H9 (cell line): ENCODE data around the gene USP36. TPM values are rescaled to one million over a fixed set of nuclear protein-coding genes. Genes with fewer than 3 reads are reported as not detected.

Source experiments
- DNase-seq: peaks from one replicate; pipeline ENCODE4 v3.0.0-alpha.2; 2017
- H2AFZ ChIP-seq: one replicate; pipeline ENCODE4 v1.6.1; 2013; ENCODE audit warnings: mild to moderate bottlenecking, low read length, control low read depth, moderate library complexity
- H2AK5ac ChIP-seq: 2 replicates; pipeline ENCODE4 v1.6.1; 2013; ENCODE audit warnings: low read length, control low read depth, mixed read lengths; ENCODE audit not compliant: insufficient read length
- H2BK120ac ChIP-seq: one replicate; pipeline ENCODE4 v1.6.1; 2013; ENCODE audit warnings: low read depth, mild to moderate bottlenecking, low read length, control low read depth, inconsistent platforms; ENCODE audit not compliant: poor library complexity, severe bottlenecking
- H2BK12ac ChIP-seq: 2 replicates; pipeline ENCODE4 v1.6.1; 2013; ENCODE audit warnings: low read length, control low read depth, mixed read lengths, low read depth; ENCODE audit not compliant: insufficient read length
- H2BK15ac ChIP-seq: 2 replicates; pipeline ENCODE4 v1.6.1; 2013; ENCODE audit warnings: low read depth, low read length, control low read depth
- H2BK20ac ChIP-seq: one replicate; pipeline ENCODE4 v1.6.1; 2013; ENCODE audit warnings: low read depth, mild to moderate bottlenecking, low read length, control low read depth, inconsistent platforms; ENCODE audit not compliant: poor library complexity, severe bottlenecking
- H2BK5ac ChIP-seq: 2 replicates; pipeline ENCODE4 v1.6.1; 2013; ENCODE audit warnings: low read length, control low read depth, mixed read lengths; ENCODE audit not compliant: insufficient read length
- H3K14ac ChIP-seq: 2 replicates; pipeline ENCODE4 v1.6.1; 2013; ENCODE audit warnings: low read length, control low read depth; ENCODE audit not compliant: insufficient read depth
- H3K18ac ChIP-seq: 2 replicates; pipeline ENCODE4 v1.6.1; 2013; ENCODE audit warnings: low read depth, mild to moderate bottlenecking, mixed read lengths, low read length, control low read depth; ENCODE audit not compliant: insufficient read length
- H3K23ac ChIP-seq: 2 replicates; pipeline ENCODE4 v1.6.1; 2013; ENCODE audit warnings: low read length, control low read depth, mixed read lengths, low read depth; ENCODE audit not compliant: insufficient read length
- H3K23me2 ChIP-seq: 2 replicates; pipeline ENCODE4 v1.6.1; 2013; ENCODE audit warnings: low read depth, mild to moderate bottlenecking, mixed read lengths, low read length, control low read depth; ENCODE audit not compliant: insufficient read length, poor library complexity, severe bottlenecking
- H3K27ac ChIP-seq: 2 replicates; pipeline ENCODE4 v1.5.1; 2013; ENCODE audit warnings: low read length, control low read depth, mixed read lengths, low read depth; ENCODE audit not compliant: insufficient read length
- H3K27me3 ChIP-seq: 2 replicates; pipeline ENCODE4 v1.6.1; 2013; ENCODE audit warnings: low read length, control low read depth, inconsistent platforms; ENCODE audit not compliant: insufficient read depth
- H3K4ac ChIP-seq: 2 replicates; pipeline ENCODE4 v1.6.1; 2013; ENCODE audit warnings: low read depth, mild to moderate bottlenecking, control low read depth, inconsistent platforms, low read length, moderate library complexity
- H3K4me1 ChIP-seq: 2 replicates; pipeline ENCODE4 v1.6.1; 2013; ENCODE audit warnings: low read length, control low read depth, inconsistent platforms; ENCODE audit not compliant: insufficient read depth
- H3K4me2 ChIP-seq: 2 replicates; pipeline ENCODE4 v1.6.1; 2013; ENCODE audit warnings: low read length, control low read depth, mixed read lengths; ENCODE audit not compliant: insufficient read length, insufficient read depth
- H3K56ac ChIP-seq: 2 replicates; pipeline ENCODE4 v1.6.1; 2013; ENCODE audit warnings: low read depth, mild to moderate bottlenecking, mixed read lengths, low read length, control low read depth; ENCODE audit not compliant: insufficient read length
- H3K79me1 ChIP-seq: 2 replicates; pipeline ENCODE4 v1.6.1; 2013; ENCODE audit warnings: low read depth, mild to moderate bottlenecking, moderate library complexity, low read length, control low read depth, inconsistent platforms; ENCODE audit not compliant: insufficient read depth, poor library complexity, severe bottlenecking
- H3K79me2 ChIP-seq: 2 replicates; pipeline ENCODE4 v1.6.1; 2013; ENCODE audit warnings: low read length, control low read depth, inconsistent platforms; ENCODE audit not compliant: insufficient read depth
- H3K9ac ChIP-seq: 2 replicates; pipeline ENCODE4 v1.6.1; 2013; ENCODE audit warnings: low read length, control low read depth, mixed read lengths; ENCODE audit not compliant: insufficient read length; ENCODE audit errors: extremely low read depth
- H3K9me3 ChIP-seq: one replicate; pipeline ENCODE4 v1.6.1; 2013; ENCODE audit warnings: low read depth, low read length, inconsistent platforms; ENCODE audit not compliant: control insufficient read depth
- H3T11ph ChIP-seq: one replicate; pipeline ENCODE4 v1.6.1; 2013; ENCODE audit warnings: mild to moderate bottlenecking, low read length, control low read depth, inconsistent platforms
- H4K20me1 ChIP-seq: one replicate; pipeline ENCODE4 v1.6.1; 2013; ENCODE audit not compliant: control insufficient read depth, insufficient read length, insufficient read depth
- H4K5ac ChIP-seq: 2 replicates; pipeline ENCODE4 v1.6.1; 2013; ENCODE audit warnings: low read depth, mild to moderate bottlenecking, mixed read lengths, low read length, control low read depth; ENCODE audit not compliant: insufficient read length
- H4K8ac ChIP-seq: replicated peaks from 2 replicates; pipeline ENCODE4 v1.6.1; 2013; ENCODE audit warnings: low read length, control low read depth, mixed read lengths, low read depth; ENCODE audit not compliant: insufficient read length
- H4K91ac ChIP-seq: 2 replicates; pipeline ENCODE4 v1.6.1; 2013; ENCODE audit warnings: low read depth, mild to moderate bottlenecking, moderate library complexity, mixed read lengths, low read length, control low read depth; ENCODE audit not compliant: insufficient read length
- H3K27ac Mint-ChIP-seq, 3 experiments: 2 replicates in 2 of 3; 3 replicates in 1 of 3; pipeline ENCODE4 v1.8.0; 2020 to 2021; ENCODE audit warnings: mixed read lengths in 3 of 3, mild to moderate bottlenecking in 1 of 3, moderate library complexity in 1 of 3
- H3K27me3 Mint-ChIP-seq: 2 replicates; pipeline ENCODE4 v1.8.0; 2021; ENCODE audit warnings: low read depth, mild to moderate bottlenecking, moderate library complexity, mixed read lengths
- H3K36me3 Mint-ChIP-seq, 3 experiments: 2 replicates in 2 of 3; 3 replicates in 1 of 3; pipeline ENCODE4 v1.8.0; 2020 to 2021; ENCODE audit warnings: low read depth in 3 of 3, mixed read lengths in 3 of 3; ENCODE audit not compliant: insufficient read depth in 1 of 3
- H3K4me1 Mint-ChIP-seq, 2 experiments: 2 replicates each; pipeline ENCODE4 v1.8.0; 2020; ENCODE audit warnings: mixed read lengths in 2 of 2
- H3K4me3 Mint-ChIP-seq, 2 experiments: 2 replicates in 1 of 2; 3 replicates in 1 of 2; pipeline ENCODE4 v1.8.0; 2020 to 2021; ENCODE audit warnings: mild to moderate bottlenecking in 2 of 2, mixed read lengths in 2 of 2, moderate library complexity in 1 of 2
- H3K9me3 Mint-ChIP-seq, 2 experiments: 2 replicates in 1 of 2; 3 replicates in 1 of 2; pipeline ENCODE4 v1.8.0; 2020; ENCODE audit warnings: mild to moderate bottlenecking in 2 of 2, mixed read lengths in 2 of 2, moderate library complexity in 1 of 2
- CTCF ChIP-seq: fragments of 200-600 bp; sonication (generic); conservative IDR thresholded peaks from 3 replicates; pipeline ENCODE4 v1.8.0; 2021; ENCODE audit warnings: antibody characterized with exemption, mild to moderate bottlenecking
- WGBS: extraction: QIAGEN DNeasy Blood & Tissue Kit; methylation state at CpG from one replicate; pipeline ENCODE4 v1.1.7; 2013; ENCODE audit warnings: missing lambda C conversion rate, low lambda C conversion rate, mixed read lengths; ENCODE audit not compliant: insufficient read length; ENCODE audit errors: extremely low coverage; 5-methylcytosine and 5-hydroxymethylcytosine counted together
- total RNA-seq: library from RNA; stranded (reverse); gene quantifications from 2 replicates; pipeline ENCODE4 v1.2.1, GENCODE V29; 2021

USP36 gene
- total RNA-seq, 1 experiment from 2014 or later: 106 TPM

- Mint-ChIP-seq H3K9me3 (no peaks in the 10 kb centered on the region), H3K4me1 (peaks cover 2% of the 10 kb centered on the region in 2 experiments), H3K27ac (no peak overlapping the region), H3K27me3 (peaks cover 2% of the 10 kb centered on the region; the same call in 1 of the 2 replicates), H3K36me3 (no peaks in the 10 kb centered on the region; a peak in 1 of 7 replicates), H3K4me3 (no peak overlapping the region)
- Histone ChIP-seq H2BK5ac (no peak overlapping the region), H3K79me2 (no peaks in the 10 kb centered on the region), H3K4me1 (no peaks in the 10 kb centered on the region), H2AK5ac (no peak overlapping the region), H2BK12ac (no peak overlapping the region), H2AFZ (no peak overlapping the region), H4K5ac (no peak overlapping the region), H4K20me1 (no peaks in the 10 kb centered on the region), H3K9ac (no peak overlapping the region), H4K91ac (no peak overlapping the region), H2BK20ac (no peak overlapping the region), H3K4me2 (no peak overlapping the region), H3K4ac (no peak overlapping the region), H3K79me1 (no peaks in the 10 kb centered on the region), H4K8ac (no peak overlapping the region), H3K14ac (no peak overlapping the region), H3K27me3 (no peaks in the 10 kb centered on the region), H3K9me3 (no peaks in the 10 kb centered on the region), H3K27ac (no peak overlapping the region), H2BK15ac (no peak overlapping the region), H3K56ac (no peak overlapping the region), H3K23ac (no peak overlapping the region), H3T11ph (no peak overlapping the region), H3K18ac (no peak overlapping the region), H3K23me2 (no peaks in the 10 kb centered on the region), H2BK120ac (no peak overlapping the region)
- no peak for DNase-seq
- no peak for TF ChIP-seq CTCF
- WGBS: no CpG with 5 or more reads among the region's 3 CpGs
Observed at GRCh38 chr17:78847052-78847451, 6.4 kb upstream of the USP36 start.
